ENCODE data around the gene PTK6.
A peak's percentile ranks its signal among the peaks of the same experiment; 100 is the strongest.

PTK6 gene

GRCh38 chr20:63497138-63497945, 39.8 kb downstream of the PTK6 start:
- Mint-ChIP-seq H3K27me3 (ENCODE audit: low read depth) (peaks cover 52% of the 10 kb centered on the region), H3K27ac (no peak overlapping the region), H3K4me1 (no peaks in the 10 kb centered on the region), H3K4me3 (peak overlapping the region; percentile 24 to 40 (median 34)), H3K9me3 (no peaks in the 10 kb centered on the region), H3K36me3 (ENCODE audit: low read depth) (no peaks in the 10 kb centered on the region)
- TF ChIP-seq CTCF (IDR thresholded peaks at IDR 0.05; ENCODE audit: unreplicated experiment in 3 of 3), result no peak

- Mint-ChIP-seq H3K27ac (no peak overlapping the region), H3K4me1 (no peaks in the 10 kb centered on the region)
Observed at GRCh38 chr20:63496596-63497120, 40.5 kb downstream of the PTK6 start.

GRCh38 chr20:63495741-63496595, 41.2 kb downstream of the PTK6 start:
- no peak overlapping the region for H3K27ac Mint-ChIP-seq
- peak; percentile 91 to 98 (median 94) for TF ChIP-seq CTCF (IDR thresholded peaks at IDR 0.05; ENCODE audit: unreplicated experiment in 3 of 3)
- H3K27me3 Mint-ChIP-seq (ENCODE audit: low read depth), result peaks cover 61% of the 10 kb centered on the region
- no peaks in the 10 kb centered on the region for H3K9me3 Mint-ChIP-seq
- H3K36me3 Mint-ChIP-seq (ENCODE audit: low read depth), result peaks cover 3% of the 10 kb centered on the region
- H3K4me1 Mint-ChIP-seq, result no peaks in the 10 kb centered on the region
- peak overlapping the region; percentile 40 to 71 (median 62) for H3K4me3 Mint-ChIP-seq

More at GRCh38 chr20:63496596-63497120, 40.5 kb downstream of the PTK6 start:
- Mint-ChIP-seq H3K4me3 (peak overlapping the region in 1 of 3 experiments; percentile 24), H3K9me3 (no peaks in the 10 kb centered on the region), H3K27me3 (ENCODE audit: low read depth) (peaks cover 57% of the 10 kb centered on the region), H3K36me3 (ENCODE audit: low read depth) (peaks cover under 1% of the 10 kb centered on the region)
- no peak for TF ChIP-seq CTCF (IDR thresholded peaks at IDR 0.05; ENCODE audit: unreplicated experiment in 3 of 3)

- TF ChIP-seq CTCF (IDR thresholded peaks at IDR 0.05; ENCODE audit: unreplicated experiment in 3 of 3), result no peak
- H3K9me3 Mint-ChIP-seq, result no peaks in the 10 kb centered on the region
- peaks cover 64% of the 10 kb centered on the region for H3K27me3 Mint-ChIP-seq (ENCODE audit: low read depth)
- no peak overlapping the region for H3K27ac Mint-ChIP-seq
- peaks cover 3% of the 10 kb centered on the region for H3K36me3 Mint-ChIP-seq (ENCODE audit: low read depth)
- no peak overlapping the region for H3K4me3 Mint-ChIP-seq
- no peaks in the 10 kb centered on the region for H3K4me1 Mint-ChIP-seq
Observed at GRCh38 chr20:63495167-63495720, 41.9 kb downstream of the PTK6 start.

GRCh38 chr20:63494420-63495166, 42.6 kb downstream of the PTK6 start:
- TF ChIP-seq CTCF (IDR thresholded peaks at IDR 0.05; ENCODE audit: unreplicated experiment in 3 of 3), result no peak
- no peak overlapping the region for H3K4me3 Mint-ChIP-seq
- H3K9me3 Mint-ChIP-seq, result no peaks in the 10 kb centered on the region
- no peaks in the 10 kb centered on the region for H3K4me1 Mint-ChIP-seq
- peaks cover 66% of the 10 kb centered on the region for H3K27me3 Mint-ChIP-seq (ENCODE audit: low read depth)
- H3K36me3 Mint-ChIP-seq (ENCODE audit: low read depth), result peaks cover 3% of the 10 kb centered on the region
- no peak overlapping the region for H3K27ac Mint-ChIP-seq

Data from nephron (organoid).